ENCODE results near the gene CCL3.

The CCL3 gene

DNA sequence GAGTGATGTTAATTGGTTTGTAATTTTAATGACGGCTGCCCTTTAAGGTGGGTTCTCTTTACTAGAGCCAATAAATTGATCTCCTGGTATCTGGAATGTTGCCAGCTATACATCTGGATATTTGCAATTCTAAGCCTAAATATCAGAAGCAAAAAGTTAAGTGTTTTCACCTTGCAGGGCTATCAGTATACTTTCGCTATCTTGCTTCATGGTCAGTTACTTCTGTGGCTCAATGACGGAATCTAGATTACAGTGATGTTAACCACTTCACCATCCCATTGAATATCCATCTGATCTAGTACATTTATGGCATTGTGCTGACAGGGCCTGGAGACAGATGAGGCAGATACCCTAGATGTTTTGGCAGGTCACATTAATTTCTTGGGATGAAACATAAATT lies 42.0 kb upstream of the CCL3 start:
- H2AFZ ChIP-seq (ENCODE audit: low read length), result no peak overlapping the region
- H3K4me1 ChIP-seq (ENCODE audit: insufficient read depth, low read length, poor library complexity, severe bottlenecking), result peaks cover 5% of the 10 kb centered on the region
- no peak overlapping the region for H3K9ac ChIP-seq (ENCODE audit: low read depth, low read length, poor library complexity, severe bottlenecking)
- H3K4me2 ChIP-seq (ENCODE audit: low read depth, low read length, poor library complexity, severe bottlenecking), result no peak overlapping the region
- no peaks in the 10 kb centered on the region for H3K9me3 ChIP-seq (ENCODE audit: insufficient read depth, low read depth, low read length)
- H3K9me2 ChIP-seq (replicated peaks; ENCODE audit: low read depth, low read length), result no peaks in the 10 kb centered on the region
- no peaks in the 10 kb centered on the region for H3K79me2 ChIP-seq (ENCODE audit: insufficient read depth, low read length)
- no peaks in the 10 kb centered on the region for H3F3A ChIP-seq (ENCODE audit: low read depth)
- TF ChIP-seq, protein P1, sequence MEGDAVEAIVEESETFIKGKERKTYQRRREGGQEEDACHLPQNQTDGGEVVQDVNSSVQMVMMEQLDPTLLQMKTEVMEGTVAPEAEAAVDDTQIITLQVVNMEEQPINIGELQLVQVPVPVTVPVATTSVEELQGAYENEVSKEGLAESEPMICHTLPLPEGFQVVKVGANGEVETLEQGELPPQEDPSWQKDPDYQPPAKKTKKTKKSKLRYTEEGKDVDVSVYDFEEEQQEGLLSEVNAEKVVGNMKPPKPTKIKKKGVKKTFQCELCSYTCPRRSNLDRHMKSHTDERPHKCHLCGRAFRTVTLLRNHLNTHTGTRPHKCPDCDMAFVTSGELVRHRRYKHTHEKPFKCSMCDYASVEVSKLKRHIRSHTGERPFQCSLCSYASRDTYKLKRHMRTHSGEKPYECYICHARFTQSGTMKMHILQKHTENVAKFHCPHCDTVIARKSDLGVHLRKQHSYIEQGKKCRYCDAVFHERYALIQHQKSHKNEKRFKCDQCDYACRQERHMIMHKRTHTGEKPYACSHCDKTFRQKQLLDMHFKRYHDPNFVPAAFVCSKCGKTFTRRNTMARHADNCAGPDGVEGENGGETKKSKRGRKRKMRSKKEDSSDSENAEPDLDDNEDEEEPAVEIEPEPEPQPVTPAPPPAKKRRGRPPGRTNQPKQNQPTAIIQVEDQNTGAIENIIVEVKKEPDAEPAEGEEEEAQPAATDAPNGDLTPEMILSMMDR (conservative IDR thresholded peaks at IDR 0.05; ENCODE audit: low read length), result no peak
- no peak for TF ChIP-seq EZH2phosphoT487 (IDR thresholded peaks at IDR 0.05; ENCODE audit: borderline replicate concordance)
- no peak overlapping the region for H3K4me3 ChIP-seq (ENCODE audit: low read length, poor library complexity, severe bottlenecking)
- H4K20me1 ChIP-seq (ENCODE audit: insufficient read depth, low read length, poor library complexity, severe bottlenecking), result no peaks in the 10 kb centered on the region
- no peaks in the 10 kb centered on the region for H3K36me3 ChIP-seq (ENCODE audit: insufficient read depth, low read length)
- no peaks in the 10 kb centered on the region for H3K27me3 ChIP-seq (ENCODE audit: insufficient read depth, low read length, poor library complexity, severe bottlenecking)

DNA sequence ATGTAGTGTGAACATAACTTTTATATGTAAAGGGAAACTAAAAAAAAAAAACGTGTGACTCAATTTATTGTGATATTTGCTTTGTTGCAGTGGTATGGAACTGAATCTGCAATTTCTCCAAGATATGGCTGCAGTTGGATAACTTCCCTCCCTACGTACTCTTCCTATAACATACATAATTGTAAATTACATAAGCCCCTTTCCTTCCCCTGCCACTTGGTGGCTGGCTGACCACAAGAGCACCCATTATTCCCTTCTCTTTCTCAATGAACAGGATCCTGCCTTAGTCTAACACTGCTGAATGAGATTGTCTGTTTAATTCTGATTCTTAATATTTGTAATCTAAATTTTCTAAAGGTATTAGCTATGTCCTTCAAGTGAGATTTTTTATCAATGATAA lies 41.5 kb upstream of the CCL3 start:
- H3F3A ChIP-seq (ENCODE audit: low read depth), result no peaks in the 10 kb centered on the region
- no peak overlapping the region for H3K4me2 ChIP-seq (ENCODE audit: low read depth, low read length, poor library complexity, severe bottlenecking)
- no peaks in the 10 kb centered on the region for H3K36me3 ChIP-seq (ENCODE audit: insufficient read depth, low read length)
- no peak overlapping the region for H3K4me3 ChIP-seq (ENCODE audit: low read length, poor library complexity, severe bottlenecking)
- TF ChIP-seq, protein P1 (conservative IDR thresholded peaks at IDR 0.05; ENCODE audit: low read length), result peak; percentile 52
- TF ChIP-seq EZH2phosphoT487 (IDR thresholded peaks at IDR 0.05; ENCODE audit: borderline replicate concordance), result no peak
- no peaks in the 10 kb centered on the region for H4K20me1 ChIP-seq (ENCODE audit: insufficient read depth, low read length, poor library complexity, severe bottlenecking)
- no peaks in the 10 kb centered on the region for H3K9me2 ChIP-seq (replicated peaks; ENCODE audit: low read depth, low read length)
- no peaks in the 10 kb centered on the region for H3K79me2 ChIP-seq (ENCODE audit: insufficient read depth, low read length)
- H2AFZ ChIP-seq (ENCODE audit: low read length), result no peak overlapping the region
- no peaks in the 10 kb centered on the region for H3K9me3 ChIP-seq (ENCODE audit: insufficient read depth, low read depth, low read length)
- H3K9ac ChIP-seq (ENCODE audit: low read depth, low read length, poor library complexity, severe bottlenecking), result no peak overlapping the region
- H3K27me3 ChIP-seq (ENCODE audit: insufficient read depth, low read length, poor library complexity, severe bottlenecking), result no peaks in the 10 kb centered on the region
- H3K4me1 ChIP-seq (ENCODE audit: insufficient read depth, low read length, poor library complexity, severe bottlenecking), result peaks cover 7% of the 10 kb centered on the region

DNA sequence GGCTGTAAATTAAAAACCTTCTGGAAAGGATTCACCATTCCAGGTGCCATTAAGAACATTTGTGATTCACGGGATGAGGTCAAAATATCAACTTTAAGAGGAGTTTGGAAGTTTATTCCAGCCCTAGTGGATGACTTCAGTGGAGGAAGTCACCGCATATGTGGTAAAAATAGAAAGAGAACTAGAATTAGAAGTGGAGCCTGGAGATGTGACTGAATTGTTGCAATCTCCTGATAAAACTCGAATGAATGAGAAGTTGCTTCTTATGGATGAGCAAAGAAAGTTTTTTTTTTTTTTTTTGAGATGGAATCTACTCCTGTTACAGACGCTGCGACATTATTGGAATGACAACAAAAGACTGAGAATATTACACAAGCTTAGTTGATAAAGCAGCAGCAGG lies 40.4 kb upstream of the CCL3 start:
- Histone ChIP-seq H4K20me1 (ENCODE audit: insufficient read depth, low read length, poor library complexity, severe bottlenecking) (no peaks in the 10 kb centered on the region), H3K4me3 (ENCODE audit: low read length, poor library complexity, severe bottlenecking) (no peak overlapping the region), H3K36me3 (ENCODE audit: insufficient read depth, low read length) (no peaks in the 10 kb centered on the region), H3K9ac (ENCODE audit: low read depth, low read length, poor library complexity, severe bottlenecking) (no peak overlapping the region), H3K4me1 (ENCODE audit: insufficient read depth, low read length, poor library complexity, severe bottlenecking) (peaks cover 7% of the 10 kb centered on the region), H3K27me3 (ENCODE audit: insufficient read depth, low read length, poor library complexity, severe bottlenecking) (no peaks in the 10 kb centered on the region), H3K9me3 (ENCODE audit: insufficient read depth, low read depth, low read length) (peaks cover 8% of the 10 kb centered on the region; the same call in 1 of the 2 replicates), H3K9me2 (replicated peaks; ENCODE audit: low read depth, low read length) (no peaks in the 10 kb centered on the region), H3F3A (ENCODE audit: low read depth) (no peaks in the 10 kb centered on the region), H3K79me2 (ENCODE audit: insufficient read depth, low read length) (no peaks in the 10 kb centered on the region), H3K4me2 (ENCODE audit: low read depth, low read length, poor library complexity, severe bottlenecking) (no peak overlapping the region), H2AFZ (ENCODE audit: low read length) (no peak overlapping the region)
- TF ChIP-seq, protein P1 (conservative IDR thresholded peaks at IDR 0.05; ENCODE audit: low read length), result no peak
- no peak for TF ChIP-seq EZH2phosphoT487 (IDR thresholded peaks at IDR 0.05; ENCODE audit: borderline replicate concordance)

All from Loucy (cell line).